GM19035 (cell line): Measurements from ENCODE around the gene C2.
A peak's percentile ranks its signal among the peaks of the same experiment; 100 is the strongest.

ENCODE experiments used
- ATAC-seq: cut with Tn5 transposase; IDR thresholded peaks from one replicate; pipeline ENCODE4 v1.9.1; 2021; ENCODE audit not compliant: unreplicated experiment

The C2 gene

DNA sequence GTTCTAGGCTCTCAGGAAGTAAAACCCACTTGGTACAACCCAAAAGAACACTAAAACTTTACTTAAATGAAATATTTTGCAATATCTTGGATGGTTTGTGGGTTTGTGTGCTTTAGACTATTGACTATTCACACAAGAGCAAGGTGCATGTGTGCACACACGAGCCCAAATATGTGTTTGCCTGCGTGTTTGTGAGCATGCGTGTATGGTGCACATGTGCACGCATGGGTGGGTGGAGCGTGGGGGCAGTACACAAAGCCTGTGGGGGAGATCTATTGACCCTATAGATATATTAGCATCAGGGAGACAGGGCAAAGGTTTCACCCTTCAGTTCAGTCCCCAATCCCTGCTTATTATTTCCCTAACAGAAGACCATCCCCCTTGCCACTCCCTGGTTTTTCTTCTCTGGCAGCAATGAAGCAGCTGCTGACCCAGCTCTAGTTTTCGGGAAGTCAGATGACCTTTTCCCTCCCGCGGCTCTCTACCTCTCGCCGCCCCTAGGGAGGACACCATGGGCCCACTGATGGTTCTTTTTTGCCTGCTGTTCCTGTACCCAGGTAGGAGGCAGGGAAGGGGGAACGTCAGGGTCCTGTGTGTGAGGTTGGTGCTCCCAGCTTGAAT, at the start of gene C2:
Gene C2 (plus strand): TSS at position 476 of the 621 bp plus-strand sequence. CDS start 36 bp downstream, at position 512.
- no peak for ATAC-seq

DNA sequence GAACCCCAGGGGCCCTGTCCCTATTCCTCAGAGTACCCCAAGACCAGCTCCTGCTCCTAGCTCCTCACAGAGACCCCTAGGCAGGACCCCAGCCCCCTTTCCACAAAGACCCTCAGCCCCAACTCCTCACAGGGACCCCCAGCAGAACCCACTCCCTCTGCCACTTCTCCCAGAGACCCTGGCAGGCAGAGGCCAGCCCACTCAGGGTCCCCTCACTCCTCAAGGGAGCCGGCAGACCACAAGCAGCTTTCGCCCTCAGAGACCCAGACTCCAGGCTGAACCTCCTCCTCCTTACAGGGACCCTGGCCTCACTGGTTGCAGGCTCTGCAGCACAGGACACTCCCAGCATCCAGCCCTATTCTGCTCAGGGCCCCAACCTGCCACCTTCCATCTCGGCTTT, 49.3 kb upstream of the C2 start:
- ATAC-seq, result no peak

GRCh38 chr6:31878726-31879125, 48.8 kb upstream of the C2 start, which contains the start of gene SLC44A4:
Gene SLC44A4, minus strand, starts transcription at chr6:31878997. Its CDS starts 17 bp downstream, at chr6:31878980.
- ATAC-seq, result no peak

DNA sequence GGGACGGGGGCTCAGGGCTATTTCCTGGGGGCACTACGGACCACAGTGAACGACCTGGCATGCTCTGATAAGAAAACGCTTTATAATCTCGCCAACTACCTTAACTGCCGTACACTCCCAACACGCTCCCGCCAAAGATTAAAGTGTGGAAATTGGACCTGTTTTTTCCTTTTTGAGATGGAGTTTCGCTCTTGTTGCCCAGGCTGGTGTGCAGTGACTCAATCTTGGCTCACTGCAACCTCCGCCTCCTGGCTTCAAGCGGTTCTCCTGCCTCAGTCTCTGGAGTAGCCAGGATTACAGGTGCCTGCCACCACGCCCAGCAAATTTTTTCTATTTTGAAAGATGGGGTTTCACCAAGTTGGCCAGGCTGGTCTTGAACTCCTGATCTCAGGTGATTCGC, 48.4 kb upstream of the C2 start:
- no peak for ATAC-seq

GRCh38 chr6:31879901-31880300, 47.6 kb upstream of the C2 start:
- no peak for ATAC-seq

DNA sequence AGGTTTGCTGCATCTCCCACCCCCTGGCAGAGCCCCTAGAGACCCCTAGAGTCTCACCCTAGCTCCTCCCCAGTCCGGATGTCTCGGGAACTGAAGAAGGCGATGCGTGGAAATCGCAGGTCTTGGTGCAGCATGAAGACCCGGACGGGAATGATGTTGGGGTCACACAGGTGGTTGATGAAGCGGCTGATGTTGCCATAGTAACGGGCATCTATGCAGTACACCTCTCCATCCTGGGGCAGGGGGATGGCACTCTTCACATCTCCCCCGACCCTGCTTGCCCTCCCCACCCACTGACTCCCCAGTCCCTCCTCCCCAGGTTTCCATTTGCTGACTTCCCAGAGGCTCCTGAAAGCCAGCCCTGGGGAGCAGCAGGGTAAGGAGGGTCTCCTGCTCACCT, 46.9 kb upstream of the C2 start:
- no peak for ATAC-seq

GRCh38 chr6:31881136-31881859, 46.2 kb upstream of the C2 start:
- ATAC-seq, result no peak

- no peak for ATAC-seq
These were observed 45.2 kb upstream of the C2 start for GRCh38 chr6:31882344-31882743.

DNA sequence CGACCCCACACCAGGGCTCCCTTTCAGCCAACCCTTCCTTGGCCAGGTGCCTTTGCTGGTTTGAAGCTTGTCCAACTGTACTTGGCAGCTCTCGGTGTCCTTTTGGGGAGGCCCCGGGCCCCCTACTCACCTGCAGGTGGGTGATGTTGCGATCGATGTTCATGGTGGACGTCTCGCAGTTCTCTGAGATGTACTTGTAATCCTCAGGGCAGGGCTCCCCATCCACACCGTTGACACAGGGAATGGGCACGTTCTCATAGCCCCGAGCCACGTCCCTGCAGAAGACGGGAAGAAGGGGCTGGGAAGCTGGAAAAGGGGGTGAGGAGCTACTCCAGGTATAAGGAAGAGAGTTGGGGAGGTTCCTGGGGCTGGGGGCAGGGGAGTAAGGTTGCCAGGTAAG, 43.8 kb upstream of the C2 start:
- no peak for ATAC-seq

DNA sequence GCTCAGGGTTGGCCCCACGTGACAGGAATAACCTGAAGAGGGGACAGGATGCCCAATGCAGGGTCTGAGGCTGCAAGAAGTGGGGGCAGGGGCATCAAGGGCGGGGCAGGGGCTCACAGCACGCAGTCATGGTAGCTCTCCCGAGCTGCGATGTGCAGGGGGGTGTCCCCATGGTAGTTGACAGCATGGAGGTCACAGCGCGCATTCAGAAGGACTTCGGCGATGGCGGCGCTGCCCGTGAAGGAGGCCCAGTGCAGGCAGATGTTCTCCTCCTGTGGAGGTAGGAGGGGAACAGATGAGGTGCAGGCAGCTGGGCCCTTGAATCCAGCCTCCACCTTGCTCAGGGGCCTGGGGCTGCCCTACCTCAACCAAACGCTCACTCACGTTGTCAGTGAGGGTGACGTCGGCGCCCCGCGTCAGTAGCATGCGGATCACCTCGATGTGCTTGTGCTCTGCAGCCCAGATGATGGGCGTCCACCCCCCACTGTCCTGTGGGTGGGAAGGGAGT, 42.9 kb upstream of the C2 start:
- ATAC-seq, result no peak

- ATAC-seq, result no peak
These were observed 41.0 kb upstream of the C2 start for GRCh38 chr6:31886541-31886991.

DNA sequence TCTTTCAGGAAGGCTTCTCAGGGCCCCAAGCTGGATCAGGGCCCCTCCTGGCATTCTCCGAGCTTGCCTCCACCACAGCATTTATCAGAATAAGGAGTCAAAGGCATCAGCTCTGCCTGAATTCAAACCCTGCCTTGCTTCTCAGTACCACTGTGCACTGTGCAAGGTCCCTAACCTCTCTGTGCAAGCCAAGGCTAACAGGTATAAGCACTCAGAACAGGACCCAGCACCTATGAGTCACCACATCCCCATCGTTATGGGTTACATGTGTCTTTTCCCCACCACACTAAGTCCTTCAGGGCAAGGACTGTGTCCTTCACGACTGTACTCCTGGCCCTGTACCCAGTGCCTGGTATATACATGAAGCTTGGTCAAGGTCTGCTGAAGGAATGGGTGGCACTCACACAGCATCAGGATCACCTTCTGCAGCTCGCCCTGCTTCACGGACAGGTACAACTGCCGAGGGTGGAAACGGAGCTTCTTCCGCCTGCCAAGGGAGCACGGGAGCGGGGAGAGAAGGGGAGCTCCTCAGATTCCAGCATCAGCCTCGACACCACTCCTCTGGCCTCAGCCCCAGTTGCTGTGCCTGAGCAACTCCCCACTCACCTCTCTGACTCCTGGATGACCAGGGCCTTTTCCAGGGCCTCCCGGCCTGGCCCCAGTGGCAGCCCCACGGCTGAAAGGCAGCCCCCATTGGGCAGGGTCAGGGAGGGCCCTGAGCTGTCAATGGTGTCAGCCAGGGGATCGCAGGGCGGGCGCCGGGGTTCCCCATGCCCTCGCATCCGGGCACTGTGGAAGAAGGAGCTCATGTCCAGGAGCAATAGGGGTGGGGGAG, 40.1 kb upstream of the C2 start:
- ATAC-seq, result no peak

GRCh38 chr6:31888276-31889258, 39.0 kb upstream of the C2 start:
- no peak for ATAC-seq

DNA sequence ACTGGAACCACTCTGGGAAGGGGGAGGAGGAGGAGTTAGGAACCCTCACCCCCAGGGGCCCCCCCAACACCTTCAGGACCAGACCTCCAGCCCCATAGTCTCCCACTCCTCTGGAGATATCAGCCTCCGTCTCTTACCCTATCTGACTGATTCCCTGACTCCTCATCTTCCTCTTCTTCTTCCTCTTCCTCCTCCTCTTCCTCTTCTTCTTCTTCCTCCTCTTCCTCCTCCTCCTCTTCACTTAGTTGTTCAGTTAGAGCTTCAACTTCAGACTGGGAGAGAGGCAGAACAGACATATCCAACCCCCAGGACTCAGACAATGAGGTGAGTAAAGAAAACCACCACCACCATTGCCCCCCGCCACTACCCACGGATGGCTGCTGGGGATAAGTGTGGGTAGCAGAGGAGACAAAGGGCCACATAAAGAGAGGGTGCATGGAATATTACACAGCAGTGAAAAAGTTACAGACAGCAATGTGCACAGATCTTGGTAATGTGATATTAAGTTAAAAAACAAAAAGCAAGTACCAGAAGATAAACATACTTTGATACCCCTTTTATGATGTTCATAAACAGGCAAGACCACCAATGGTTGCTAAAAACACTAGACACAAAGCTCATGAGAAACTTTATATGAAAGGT, 38.1 kb upstream of the C2 start:
- ATAC-seq, result no peak

DNA sequence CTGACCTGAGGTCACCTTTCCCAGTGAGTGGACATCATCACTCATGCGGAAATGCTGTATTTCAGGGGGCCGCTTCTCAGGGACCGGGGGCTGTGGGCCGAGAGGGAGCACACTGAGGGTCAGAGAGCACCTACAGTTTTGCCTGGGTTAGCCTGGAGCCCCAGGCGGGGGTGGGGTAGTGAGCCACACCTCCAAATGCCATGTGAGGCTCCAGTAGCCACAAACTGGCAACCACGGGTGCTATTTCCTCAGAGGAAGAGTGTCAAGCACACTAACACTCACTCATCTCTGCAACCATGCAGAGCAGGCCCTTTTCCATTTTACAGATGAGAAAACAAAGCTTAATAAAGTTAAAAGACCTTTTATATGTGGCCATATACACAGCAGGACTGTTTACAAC, 34.7 kb upstream of the C2 start:
- ATAC-seq, result no peak

DNA sequence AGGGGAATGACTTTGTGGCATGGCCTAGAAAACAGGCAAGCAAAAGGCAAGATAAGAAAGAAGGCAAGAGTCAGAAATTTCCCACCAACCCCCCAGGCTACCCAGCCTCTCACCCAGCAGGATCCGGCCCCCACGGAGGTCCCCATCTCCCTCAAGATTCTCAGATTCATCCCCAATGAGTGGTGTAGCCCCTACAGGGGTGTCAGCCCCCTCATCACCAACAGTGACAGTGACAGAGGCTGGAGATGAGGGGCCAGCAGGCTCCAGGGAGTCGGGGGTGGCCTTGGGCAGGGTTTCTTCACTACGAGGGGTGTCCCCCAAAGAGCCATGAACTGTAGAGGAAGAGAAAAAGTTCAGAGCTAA, 31.0 kb upstream of the C2 start:
- ATAC-seq, result no peak

GRCh38 chr6:31896856-31897611, 30.5 kb upstream of the C2 start:
- ATAC-seq, result no peak

DNA sequence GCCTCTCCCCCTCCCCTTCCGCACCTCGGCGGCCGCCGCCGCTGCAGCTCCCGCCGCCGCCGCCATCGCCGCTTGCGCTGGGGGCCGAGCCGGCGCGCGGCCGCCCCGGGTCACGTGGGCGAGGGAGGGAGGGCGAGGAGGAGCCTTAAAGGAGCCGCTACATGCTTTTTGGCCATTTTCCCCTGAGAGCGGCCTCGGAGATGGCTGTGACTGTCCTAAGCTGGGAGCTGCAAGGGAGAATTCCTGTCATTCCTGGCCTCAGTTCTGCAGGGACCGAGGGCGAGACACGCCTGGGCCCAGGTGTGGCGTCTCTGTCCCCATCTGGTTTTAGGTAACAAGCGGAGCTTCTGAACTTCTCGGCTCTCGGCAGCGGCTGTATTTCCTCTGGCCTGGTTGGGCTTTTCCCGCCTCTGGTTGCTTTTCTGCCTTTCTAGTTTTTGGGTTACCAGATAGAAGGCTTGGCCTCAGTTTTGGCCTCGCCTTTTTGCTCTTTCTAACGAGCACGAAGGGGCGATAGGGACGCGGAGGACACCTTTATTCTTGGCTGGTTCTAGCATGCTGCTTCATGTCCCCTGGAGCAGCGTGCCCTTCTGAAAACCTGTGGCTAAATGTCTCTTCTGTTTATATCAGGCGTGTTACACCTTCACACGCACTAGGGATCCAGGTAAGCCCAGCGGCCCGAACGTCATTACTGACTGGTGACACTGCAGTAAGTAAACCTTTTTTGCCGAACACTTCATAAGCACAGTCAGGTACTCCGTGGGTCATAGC, 29.7 kb upstream of the C2 start, which contains the start of gene EHMT2:
Gene EHMT2 (minus strand): TSS at position 87 of the 771 bp plus-strand sequence. CDS start 21 bp downstream, at position 66.
- peak; percentile 48 for ATAC-seq
